ENCODE measurements around the gene TSGA10. TPM values are rescaled to one million over a fixed set of nuclear protein-coding genes. Genes with fewer than 3 reads are reported as not detected.
A peak's percentile ranks its signal among the peaks of the same experiment; 100 is the strongest.

TSGA10 gene
- total and polyA plus RNA-seq, 4 donors, result 3.8 to 37.3 (median 9.1) TPM

- no peak for ATAC-seq (ENCODE audit: insufficient read depth, low FRiP score)
- 89 to 90% methylated on average over 2 of the region's 2 CpGs for WGBS, 2 donors
- no peak overlapping the region for H3K9ac ChIP-seq (ENCODE audit: insufficient read depth in 1 of 2, low read length in 2 of 2)
- no peaks in the 10 kb centered on the region for H3K27me3 ChIP-seq (ENCODE audit: control insufficient read depth in 3 of 3, insufficient read depth in 3 of 3, low read length in 2 of 3)
- no peaks in the 10 kb centered on the region for H3K4me1 ChIP-seq (ENCODE audit: control insufficient read depth in 5 of 5, insufficient read depth in 5 of 5, low read length in 5 of 5)
- H3K36me3 ChIP-seq (ENCODE audit: control insufficient read depth in 4 of 4, insufficient read depth in 4 of 4, low read length in 4 of 4), result no peaks in the 10 kb centered on the region
- no peak overlapping the region for H3K4me3 ChIP-seq
- TF ChIP-seq CTCF (IDR thresholded peaks at IDR 0.05; ENCODE audit: control extremely low read depth, extremely low read depth), result no peak
- H3K9me3 ChIP-seq (ENCODE audit: control insufficient read depth in 4 of 4, insufficient read depth in 3 of 4, low read length in 3 of 4), result no peaks in the 10 kb centered on the region
- H3K27ac ChIP-seq (ENCODE audit: low read depth in 1 of 2, low read length in 1 of 2), result no peak overlapping the region
- no peak for DNase-seq
These were observed 50.7 kb downstream of the TSGA10 start for GRCh38 chr2:99104006-99104405.

- Histone ChIP-seq H3K27ac (ENCODE audit: low read depth in 1 of 2, low read length in 1 of 2) (no peak overlapping the region), H3K9me3 (ENCODE audit: control insufficient read depth in 4 of 4, insufficient read depth in 3 of 4, low read length in 3 of 4) (no peaks in the 10 kb centered on the region), H3K9ac (ENCODE audit: insufficient read depth in 1 of 2, low read length in 2 of 2) (no peak overlapping the region), H3K4me3 (no peak overlapping the region), H3K27me3 (ENCODE audit: control insufficient read depth in 3 of 3, insufficient read depth in 3 of 3, low read length in 2 of 3) (no peaks in the 10 kb centered on the region), H3K4me1 (ENCODE audit: control insufficient read depth in 5 of 5, insufficient read depth in 5 of 5, low read length in 5 of 5) (no peaks in the 10 kb centered on the region), H3K36me3 (ENCODE audit: control insufficient read depth in 4 of 4, insufficient read depth in 4 of 4, low read length in 4 of 4) (no peaks in the 10 kb centered on the region)
- DNase-seq, result peak in 2 of 3 donors; percentile 64 to 73
- 15 to 17% methylated on average over 3 of the region's 3 CpGs for WGBS, 2 donors
- no peak for ATAC-seq (ENCODE audit: insufficient read depth, low FRiP score)
- no peak for TF ChIP-seq CTCF (IDR thresholded peaks at IDR 0.05; ENCODE audit: control extremely low read depth, extremely low read depth)
These were observed 53.0 kb downstream of the TSGA10 start for GRCh38 chr2:99101697-99102096.

DNA sequence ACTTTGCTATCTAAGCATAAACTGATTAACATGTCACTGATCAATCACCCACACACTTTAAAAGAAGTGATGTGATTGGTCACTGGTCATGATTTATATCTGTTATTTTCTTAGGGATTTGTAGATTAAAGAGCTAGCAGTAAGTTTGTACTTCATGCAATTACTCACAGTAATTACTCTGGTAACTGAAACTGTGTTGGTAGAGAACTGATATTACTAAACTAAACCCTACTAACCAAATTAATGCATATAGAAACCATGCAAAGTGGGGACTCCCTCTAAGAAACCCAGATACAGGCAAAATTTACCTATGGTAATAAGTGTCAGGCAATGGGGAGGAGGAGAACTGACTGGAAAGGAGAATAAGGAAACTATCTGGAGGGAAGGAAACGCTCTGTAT lies 58.0 kb downstream of the TSGA10 start:
- TF ChIP-seq CTCF (IDR thresholded peaks at IDR 0.05; ENCODE audit: control extremely low read depth, extremely low read depth), result no peak
- Histone ChIP-seq H3K27ac (ENCODE audit: low read depth in 1 of 2, low read length in 1 of 2) (no peak overlapping the region), H3K27me3 (ENCODE audit: control insufficient read depth in 3 of 3, insufficient read depth in 3 of 3, low read length in 2 of 3) (no peaks in the 10 kb centered on the region), H3K9ac (ENCODE audit: insufficient read depth in 1 of 2, low read length in 2 of 2) (no peak overlapping the region), H3K9me3 (ENCODE audit: control insufficient read depth in 4 of 4, insufficient read depth in 3 of 4, low read length in 3 of 4) (peaks cover 0 to 5% (median 2%) of the 10 kb centered on the region in 4 donors), H3K4me3 (no peak overlapping the region), H3K4me1 (ENCODE audit: control insufficient read depth in 5 of 5, insufficient read depth in 5 of 5, low read length in 5 of 5) (no peaks in the 10 kb centered on the region), H3K36me3 (ENCODE audit: control insufficient read depth in 4 of 4, insufficient read depth in 4 of 4, low read length in 4 of 4) (no peaks in the 10 kb centered on the region)
- no peak for DNase-seq
- no peak for ATAC-seq (ENCODE audit: insufficient read depth, low FRiP score)
- WGBS, 2 donors, result 74 to 88% methylated on average over 1 of the region's 1 CpG

- ATAC-seq (ENCODE audit: insufficient read depth, low FRiP score) (no peak), DNase-seq (no peak)
- Histone ChIP-seq H3K9ac (ENCODE audit: insufficient read depth in 1 of 2, low read length in 2 of 2) (no peak overlapping the region), H3K4me1 (ENCODE audit: control insufficient read depth in 5 of 5, insufficient read depth in 5 of 5, low read length in 5 of 5) (no peaks in the 10 kb centered on the region), H3K9me3 (ENCODE audit: control insufficient read depth in 4 of 4, insufficient read depth in 3 of 4, low read length in 3 of 4) (peaks cover 0 to 1% (median 0%) of the 10 kb centered on the region in 4 donors), H3K36me3 (ENCODE audit: control insufficient read depth in 4 of 4, insufficient read depth in 4 of 4, low read length in 4 of 4) (no peaks in the 10 kb centered on the region), H3K27ac (ENCODE audit: low read depth in 1 of 2, low read length in 1 of 2) (no peak overlapping the region), H3K27me3 (ENCODE audit: control insufficient read depth in 3 of 3, insufficient read depth in 3 of 3, low read length in 2 of 3) (peaks cover 0 to 4% (median 0%) of the 10 kb centered on the region in 3 donors), H3K4me3 (no peak overlapping the region)
- TF ChIP-seq CTCF (IDR thresholded peaks at IDR 0.05; ENCODE audit: control extremely low read depth, extremely low read depth), result no peak
- 34 to 71% methylated on average over 1 of the region's 1 CpG for WGBS, 2 donors
These were observed 66.7 kb downstream of the TSGA10 start for GRCh38 chr2:99088017-99088416.
